MM.1S (cell line): ENCODE data around the gene ITPA.

Experiments
- DNase-seq: peaks from one replicate; pipeline ENCODE4 v3.0.0-alpha.2; 2015
- H2AFZ ChIP-seq: fragments of 300-600 bp; sonication (generic); 2 replicates; pipeline ENCODE4 v1.6.0; 2016; ENCODE audit warnings: antibody characterized with exemption, low read length
- H3F3A ChIP-seq: fragments of 300-600 bp; sonication (generic); 2 replicates; pipeline ENCODE4 v1.6.1; 2016; ENCODE audit warnings: mild to moderate bottlenecking, antibody characterized with exemption, low read length, moderate library complexity, mixed read lengths; ENCODE audit not compliant: insufficient read depth
- H3K27ac ChIP-seq: fragments of 300-600 bp; sonication (generic); 2 replicates; pipeline ENCODE4 v1.5.1; 2016; ENCODE audit warnings: mild to moderate bottlenecking, low read length
- H3K27me3 ChIP-seq: fragments of 300-600 bp; sonication (generic); replicated peaks from 2 replicates; pipeline ENCODE4 v1.6.0; 2016; ENCODE audit warnings: low read length; ENCODE audit not compliant: insufficient read depth
- H3K36me3 ChIP-seq: fragments of 300-600 bp; sonication (generic); replicated peaks from 2 replicates; pipeline ENCODE4 v1.6.1; 2016; ENCODE audit warnings: mild to moderate bottlenecking, low read length, mixed read lengths; ENCODE audit not compliant: insufficient read depth
- H3K4me1 ChIP-seq: fragments of 300-600 bp; sonication (generic); 2 replicates; pipeline ENCODE4 v1.6.1; 2016; ENCODE audit warnings: low read length, mixed read lengths
- H3K4me2 ChIP-seq: fragments of 300-600 bp; sonication (generic); 2 replicates; pipeline ENCODE4 v1.6.0; 2016; ENCODE audit warnings: low read depth, low read length
- H3K4me3 ChIP-seq: fragments of 300-600 bp; sonication (generic); 2 replicates; pipeline ENCODE4 v1.5.1; 2016; ENCODE audit warnings: low read length, mixed read lengths
- H3K79me2 ChIP-seq: fragments of 300-600 bp; sonication (generic); 2 replicates; pipeline ENCODE4 v1.6.1; 2016; ENCODE audit warnings: mixed run types, low read length, mixed read lengths
- H3K9ac ChIP-seq: fragments of 300-600 bp; sonication (generic); 2 replicates; pipeline ENCODE4 v1.6.1; 2016; ENCODE audit warnings: low read length, mixed read lengths
- H3K9me2 ChIP-seq: fragments of 300-600 bp; sonication (generic); replicated peaks from 2 replicates; pipeline ENCODE4 v1.6.1; 2016; ENCODE audit warnings: mild to moderate bottlenecking, low read length, mixed read lengths; ENCODE audit not compliant: insufficient read depth
- H3K9me3 ChIP-seq: fragments of 300-600 bp; sonication (generic); replicated peaks from 2 replicates; pipeline ENCODE4 v1.6.1; 2016; ENCODE audit warnings: mild to moderate bottlenecking, low read length, mixed read lengths; ENCODE audit not compliant: insufficient read depth
- H4K20me1 ChIP-seq: fragments of 300-600 bp; sonication (generic); 2 replicates; pipeline ENCODE4 v1.6.1; 2016; ENCODE audit warnings: mild to moderate bottlenecking, low read length, moderate library complexity, mixed read lengths; ENCODE audit not compliant: insufficient read depth
- CTCF ChIP-seq: fragments of 300-600 bp; sonication (generic); IDR thresholded peaks from 2 replicates; pipeline ENCODE4 v1.5.1; 2016; ENCODE audit warnings: antibody characterized with exemption, low read length, mixed read lengths
- EZH2 ChIP-seq: fragments of 300-600 bp; sonication (generic); optimal IDR thresholded peaks from 2 replicates; pipeline ENCODE3; 2017; ENCODE audit warnings: low read depth, mild to moderate bottlenecking, antibody characterized with exemption, low read length, mixed read lengths
- EZH2phosphoT487 ChIP-seq: fragments of 300-600 bp; sonication (generic); IDR thresholded peaks from 2 replicates; pipeline ENCODE4 v1.6.1; 2018; ENCODE audit warnings: antibody characterized with exemption, low read length

Gene ITPA

GRCh38 chr20:3231889-3232588, 22.7 kb downstream of the ITPA start:
- no peak for TF ChIP-seq EZH2phosphoT487
- no peak for TF ChIP-seq CTCF
- TF ChIP-seq EZH2 = no peak
- Histone ChIP-seq H2AFZ (no peak overlapping the region), H3K27me3 (peaks cover 4% of the 10 kb centered on the region; the same call in 1 of the 2 replicates), H3K27ac (no peak overlapping the region), H3K4me2 (no peak overlapping the region), H3K4me3 (no peak overlapping the region), H3K4me1 (no peaks in the 10 kb centered on the region), H3K9me3 (no peaks in the 10 kb centered on the region), H3K79me2 (no peaks in the 10 kb centered on the region), H3K9me2 (no peaks in the 10 kb centered on the region), H4K20me1 (no peaks in the 10 kb centered on the region), H3K36me3 (no peaks in the 10 kb centered on the region), H3F3A (no peaks in the 10 kb centered on the region), H3K9ac (no peak overlapping the region)
- no peak for DNase-seq

- TF ChIP-seq EZH2 (no peak), EZH2phosphoT487 (no peak), CTCF (no peak)
- Histone ChIP-seq H3F3A (no peaks in the 10 kb centered on the region), H3K9me2 (no peaks in the 10 kb centered on the region), H3K4me2 (no peak overlapping the region), H3K27me3 (peaks cover 16% of the 10 kb centered on the region), H3K4me3 (no peak overlapping the region), H3K4me1 (no peaks in the 10 kb centered on the region), H3K79me2 (no peaks in the 10 kb centered on the region), H2AFZ (no peak overlapping the region), H3K27ac (no peak overlapping the region), H4K20me1 (no peaks in the 10 kb centered on the region), H3K9ac (no peak overlapping the region), H3K9me3 (no peaks in the 10 kb centered on the region), H3K36me3 (no peaks in the 10 kb centered on the region)
- DNase-seq = no peak
Measured at GRCh38 chr20:3233131-3233990, 24.1 kb downstream of the ITPA start.

- Histone ChIP-seq H3K4me3 (no peak overlapping the region), H3K9me3 (no peaks in the 10 kb centered on the region), H3K9ac (no peak overlapping the region), H3K4me2 (no peak overlapping the region), H3K79me2 (no peaks in the 10 kb centered on the region), H3K36me3 (no peaks in the 10 kb centered on the region), H3F3A (no peaks in the 10 kb centered on the region), H2AFZ (no peak overlapping the region), H3K27me3 (peaks cover 16% of the 10 kb centered on the region), H3K4me1 (no peaks in the 10 kb centered on the region), H3K9me2 (no peaks in the 10 kb centered on the region), H3K27ac (no peak overlapping the region), H4K20me1 (no peaks in the 10 kb centered on the region)
- TF ChIP-seq EZH2 = no peak
- TF ChIP-seq EZH2phosphoT487 = no peak
- no peak for TF ChIP-seq CTCF
- no peak for DNase-seq
Measured at GRCh38 chr20:3233991-3234498, 24.7 kb downstream of the ITPA start.
